ENCODE results near the gene DNAJC1. TPM values are rescaled to one million over a fixed set of nuclear protein-coding genes. Genes with fewer than 3 reads are reported as not detected.

The DNAJC1 gene
- total RNA-seq, 1 experiment from 2014 or later, result 12.9 TPM

DNA sequence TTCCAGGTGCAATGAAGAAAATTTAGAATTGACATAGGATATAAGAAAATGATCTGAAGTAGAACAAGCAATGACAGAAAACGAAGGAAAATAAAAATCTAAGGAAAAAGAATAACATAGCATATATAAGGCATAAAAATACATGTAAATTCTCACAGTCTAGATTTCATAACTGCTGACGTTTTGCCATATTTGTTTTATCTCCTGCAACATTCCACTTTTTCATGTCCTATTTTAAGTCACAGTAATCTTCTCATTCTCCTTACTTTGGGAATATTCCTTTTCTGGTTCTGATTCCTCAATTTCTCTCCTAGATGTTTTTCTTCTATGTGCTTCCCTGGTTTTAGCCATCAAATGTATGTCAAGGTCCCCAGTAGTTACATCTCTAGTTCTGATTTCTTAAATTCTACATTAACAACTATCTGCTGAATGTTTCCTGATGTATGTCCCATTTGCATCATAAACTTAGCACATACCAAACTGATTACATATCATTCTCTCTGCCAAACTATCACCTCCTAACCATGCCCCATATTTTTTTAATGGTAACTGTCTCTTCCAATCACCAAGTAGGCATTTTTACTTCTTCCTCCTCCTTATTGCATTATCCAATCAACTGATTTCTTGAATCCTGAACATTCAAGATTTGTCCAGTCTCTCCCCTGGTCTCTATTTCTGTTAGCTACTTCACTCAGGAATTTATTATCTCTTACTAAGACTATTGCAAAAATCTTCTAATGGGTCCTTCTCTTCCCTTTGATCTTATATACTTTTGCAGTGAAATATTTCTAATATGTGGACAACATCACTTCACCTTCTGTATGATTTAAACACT lies 171.3 kb downstream of the DNAJC1 start:
- POLR2A ChIA-PET, result no interaction called here
- no TSS peak for BruUV-seq (replicated peaks)
- TF ChIP-seq TCF7L2 (IDR thresholded peaks at IDR 0.05; ENCODE audit: low read depth, low read length) (no peak), POLR2AphosphoS5 (IDR thresholded peaks at IDR 0.05; ENCODE audit: low read depth, low read length) (no peak), SIN3A (IDR thresholded peaks at IDR 0.05; ENCODE audit: borderline replicate concordance, insufficient read depth, low read depth, low read length) (no peak)
- TF ChIP-seq, protein P1, sequence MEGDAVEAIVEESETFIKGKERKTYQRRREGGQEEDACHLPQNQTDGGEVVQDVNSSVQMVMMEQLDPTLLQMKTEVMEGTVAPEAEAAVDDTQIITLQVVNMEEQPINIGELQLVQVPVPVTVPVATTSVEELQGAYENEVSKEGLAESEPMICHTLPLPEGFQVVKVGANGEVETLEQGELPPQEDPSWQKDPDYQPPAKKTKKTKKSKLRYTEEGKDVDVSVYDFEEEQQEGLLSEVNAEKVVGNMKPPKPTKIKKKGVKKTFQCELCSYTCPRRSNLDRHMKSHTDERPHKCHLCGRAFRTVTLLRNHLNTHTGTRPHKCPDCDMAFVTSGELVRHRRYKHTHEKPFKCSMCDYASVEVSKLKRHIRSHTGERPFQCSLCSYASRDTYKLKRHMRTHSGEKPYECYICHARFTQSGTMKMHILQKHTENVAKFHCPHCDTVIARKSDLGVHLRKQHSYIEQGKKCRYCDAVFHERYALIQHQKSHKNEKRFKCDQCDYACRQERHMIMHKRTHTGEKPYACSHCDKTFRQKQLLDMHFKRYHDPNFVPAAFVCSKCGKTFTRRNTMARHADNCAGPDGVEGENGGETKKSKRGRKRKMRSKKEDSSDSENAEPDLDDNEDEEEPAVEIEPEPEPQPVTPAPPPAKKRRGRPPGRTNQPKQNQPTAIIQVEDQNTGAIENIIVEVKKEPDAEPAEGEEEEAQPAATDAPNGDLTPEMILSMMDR (IDR thresholded peaks at IDR 0.05), result no peak
- TF ChIP-seq, protein P2, sequence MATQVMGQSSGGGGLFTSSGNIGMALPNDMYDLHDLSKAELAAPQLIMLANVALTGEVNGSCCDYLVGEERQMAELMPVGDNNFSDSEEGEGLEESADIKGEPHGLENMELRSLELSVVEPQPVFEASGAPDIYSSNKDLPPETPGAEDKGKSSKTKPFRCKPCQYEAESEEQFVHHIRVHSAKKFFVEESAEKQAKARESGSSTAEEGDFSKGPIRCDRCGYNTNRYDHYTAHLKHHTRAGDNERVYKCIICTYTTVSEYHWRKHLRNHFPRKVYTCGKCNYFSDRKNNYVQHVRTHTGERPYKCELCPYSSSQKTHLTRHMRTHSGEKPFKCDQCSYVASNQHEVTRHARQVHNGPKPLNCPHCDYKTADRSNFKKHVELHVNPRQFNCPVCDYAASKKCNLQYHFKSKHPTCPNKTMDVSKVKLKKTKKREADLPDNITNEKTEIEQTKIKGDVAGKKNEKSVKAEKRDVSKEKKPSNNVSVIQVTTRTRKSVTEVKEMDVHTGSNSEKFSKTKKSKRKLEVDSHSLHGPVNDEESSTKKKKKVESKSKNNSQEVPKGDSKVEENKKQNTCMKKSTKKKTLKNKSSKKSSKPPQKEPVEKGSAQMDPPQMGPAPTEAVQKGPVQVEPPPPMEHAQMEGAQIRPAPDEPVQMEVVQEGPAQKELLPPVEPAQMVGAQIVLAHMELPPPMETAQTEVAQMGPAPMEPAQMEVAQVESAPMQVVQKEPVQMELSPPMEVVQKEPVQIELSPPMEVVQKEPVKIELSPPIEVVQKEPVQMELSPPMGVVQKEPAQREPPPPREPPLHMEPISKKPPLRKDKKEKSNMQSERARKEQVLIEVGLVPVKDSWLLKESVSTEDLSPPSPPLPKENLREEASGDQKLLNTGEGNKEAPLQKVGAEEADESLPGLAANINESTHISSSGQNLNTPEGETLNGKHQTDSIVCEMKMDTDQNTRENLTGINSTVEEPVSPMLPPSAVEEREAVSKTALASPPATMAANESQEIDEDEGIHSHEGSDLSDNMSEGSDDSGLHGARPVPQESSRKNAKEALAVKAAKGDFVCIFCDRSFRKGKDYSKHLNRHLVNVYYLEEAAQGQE (IDR thresholded peaks at IDR 0.05; ENCODE audit: insufficient read depth in 1 of 2, low read depth in 2 of 2, low read length in 1 of 2), result no peak
- Histone ChIP-seq H3K4me3 (ENCODE audit: low read depth in 2 of 2, low read length in 2 of 2) (no peak overlapping the region), H3K27me3 (ENCODE audit: control insufficient read depth, insufficient read depth, low read length) (no peaks in the 10 kb centered on the region), H3K4me1 (ENCODE audit: control insufficient read depth, insufficient read depth, low read length) (no peaks in the 10 kb centered on the region), H3K9me3 (ENCODE audit: control insufficient read depth, insufficient read depth, low read depth, low read length) (peaks cover 15% of the 10 kb centered on the region; the same call in 1 of the 2 replicates), H3K27ac (ENCODE audit: low read length) (no peak overlapping the region), H3K36me3 (ENCODE audit: control insufficient read depth, insufficient read depth, low read length) (no peaks in the 10 kb centered on the region)
- intact Hi-C loops (cut with micrococcal nuclease; ENCODE audit: unreplicated experiment), result no loop called here
- DNase-seq (ENCODE audit: low read depth, low spot score), result no peak
- in situ Hi-C loops (cut with HindIII; ENCODE audit: low pct_unique_long_range_greater_than_20kb, low sequenced_read_pairs), result no loop called here
- ATAC-seq, result no peak
- CTCF ChIA-PET, result no interaction called here

DNA sequence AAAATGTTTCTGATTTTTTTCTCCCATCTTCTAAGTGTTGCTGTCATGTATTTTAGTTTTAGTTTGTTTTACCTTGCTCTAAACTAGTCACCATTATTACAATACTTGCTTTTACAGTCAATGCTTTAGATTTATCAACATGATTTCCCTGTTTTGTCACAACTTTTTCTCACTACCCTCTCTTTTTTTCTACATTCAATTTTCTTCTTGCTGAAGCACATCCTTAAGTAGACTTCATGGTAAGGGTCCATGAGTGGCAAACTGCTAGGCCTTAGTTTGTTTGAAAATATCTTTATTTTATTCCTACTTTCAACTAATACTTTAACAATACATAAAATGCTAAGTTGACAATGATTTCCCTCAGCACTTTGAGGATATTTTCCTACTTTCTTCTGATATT lies 173.5 kb downstream of the DNAJC1 start:
- DNase-seq (ENCODE audit: low read depth, low spot score), result no peak
- ATAC-seq, result no peak
- no peaks in the 10 kb centered on the region for H3K4me1 ChIP-seq (ENCODE audit: control insufficient read depth, insufficient read depth, low read length)
- CTCF ChIA-PET, result no interaction called here
- BruUV-seq (replicated peaks), result no TSS peak
- intact Hi-C loops (cut with micrococcal nuclease; ENCODE audit: unreplicated experiment) (no loop called here), in situ Hi-C loops (cut with HindIII; ENCODE audit: low pct_unique_long_range_greater_than_20kb, low sequenced_read_pairs) (no loop called here)
- TF ChIP-seq, protein P2 (IDR thresholded peaks at IDR 0.05; ENCODE audit: insufficient read depth in 1 of 2, low read depth in 2 of 2, low read length in 1 of 2), result no peak
- TF ChIP-seq POLR2AphosphoS5 (IDR thresholded peaks at IDR 0.05; ENCODE audit: low read depth, low read length), result no peak
- TF ChIP-seq, protein P1 (IDR thresholded peaks at IDR 0.05), result no peak
- TF ChIP-seq TCF7L2 (IDR thresholded peaks at IDR 0.05; ENCODE audit: low read depth, low read length), result no peak
- H3K36me3 ChIP-seq (ENCODE audit: control insufficient read depth, insufficient read depth, low read length), result no peaks in the 10 kb centered on the region
- POLR2A ChIA-PET, result no interaction called here
- no peak overlapping the region for H3K4me3 ChIP-seq (ENCODE audit: low read depth in 2 of 2, low read length in 2 of 2)
- H3K27me3 ChIP-seq (ENCODE audit: control insufficient read depth, insufficient read depth, low read length), result no peaks in the 10 kb centered on the region
- no peak overlapping the region for H3K27ac ChIP-seq (ENCODE audit: low read length)
- H3K9me3 ChIP-seq (ENCODE audit: control insufficient read depth, insufficient read depth, low read depth, low read length), result peaks cover 29% of the 10 kb centered on the region; the same call in 1 of the 2 replicates

Measured in Panc1 (cell line).